Endodermal cell (in vitro differentiated cells): ENCODE results near the gene NEAT1. TPM values are rescaled to one million over a fixed set of nuclear protein-coding genes. Genes with fewer than 3 reads are reported as not detected.
"Not testable (repeated sequence)": the region's sequence is repeated elsewhere in the genome, so short reads cannot be mapped to it uniquely, and the experiment has no call there.

Experiments
- DNase-seq: peaks from one replicate; pipeline ENCODE4 v3.0.0-alpha.2; 2017
- H3K27ac ChIP-seq: 2 replicates; pipeline ENCODE4 v1.5.1; 2013; ENCODE audit warnings: mild to moderate bottlenecking, low read depth, low read length, moderate library complexity
- H3K27me3 ChIP-seq: 2 replicates; pipeline ENCODE4 v1.6.1; 2013; ENCODE audit warnings: mild to moderate bottlenecking, low read length, moderate library complexity; ENCODE audit not compliant: insufficient read depth, control insufficient read depth, poor library complexity, severe bottlenecking
- H3K36me3 ChIP-seq: 2 replicates; pipeline ENCODE4 v1.7.0; 2013; ENCODE audit warnings: mild to moderate bottlenecking, low read length, moderate library complexity; ENCODE audit not compliant: control insufficient read depth, insufficient read depth
- H3K4me1 ChIP-seq: one replicate; pipeline ENCODE4 v1.7.0; 2013; ENCODE audit warnings: low read length; ENCODE audit not compliant: control insufficient read depth, insufficient read depth
- H3K4me3 ChIP-seq: 2 replicates; pipeline ENCODE4 v1.5.1; 2013; ENCODE audit warnings: mild to moderate bottlenecking, low read length, moderate library complexity
- H3K9ac ChIP-seq: 2 replicates; pipeline ENCODE4 v1.6.1; 2013; ENCODE audit warnings: mild to moderate bottlenecking, low read length, moderate library complexity; ENCODE audit not compliant: poor library complexity, severe bottlenecking; ENCODE audit errors: extremely low read depth
- H3K9me3 ChIP-seq: 2 replicates; pipeline ENCODE4 v1.6.1; 2013; ENCODE audit warnings: mild to moderate bottlenecking, low read length, moderate library complexity; ENCODE audit not compliant: control insufficient read depth
- H3K27ac Mint-ChIP-seq: 2 replicates; pipeline ENCODE4 v1.8.0; 2020; ENCODE audit warnings: mixed read lengths
- H3K27me3 Mint-ChIP-seq: 2 replicates; pipeline ENCODE4 v1.8.0; 2021; ENCODE audit warnings: mild to moderate bottlenecking, mixed read lengths; ENCODE audit not compliant: insufficient read depth
- H3K36me3 Mint-ChIP-seq: 2 replicates; pipeline ENCODE4 v1.8.0; 2020; ENCODE audit warnings: low read depth, mixed read lengths
- H3K4me1 Mint-ChIP-seq: 2 replicates; pipeline ENCODE4 v1.8.0; 2020; ENCODE audit warnings: mixed read lengths
- H3K4me3 Mint-ChIP-seq: 2 replicates; pipeline ENCODE4 v1.8.0; 2020; ENCODE audit warnings: mild to moderate bottlenecking, moderate library complexity, mixed read lengths
- H3K9me3 Mint-ChIP-seq: 2 replicates; pipeline ENCODE4 v1.8.0; 2020; ENCODE audit warnings: mild to moderate bottlenecking, mixed read lengths
- WGBS, 2 experiments: methylation state at CpG; one replicate each; pipeline versions ENCODE4 v1.1.5 to v1.1.7; 2013; ENCODE audit warnings: missing lambda C conversion rate in 2 of 2, mixed read lengths in 1 of 2; ENCODE audit not compliant: insufficient coverage in 1 of 2, insufficient read length in 1 of 2; 5-methylcytosine and 5-hydroxymethylcytosine counted together
- total RNA-seq, 2 donors: library from RNA; stranded (reverse); fragmentation: NEBNext Ultra II Directional in 1 of 2; extraction: Animal tissue kit (Norgen Biotek cat#: 25700) in 1 of 2; gene quantifications; 2 replicates in 1 of 2; 3 replicates in 1 of 2; pipeline ENCODE4 v1.2.1, GENCODE V29; 2021
- TF ChIP-seq, protein P1 (sequence below): fragments of 200-600 bp; sonication (generic); conservative IDR thresholded peaks from 2 replicates; pipeline ENCODE4 v1.5.0; 2021; ENCODE audit warnings: antibody characterized with exemption, mild to moderate bottlenecking

Gene NEAT1
- total RNA-seq, 2 donors from 2014 or later, result 61.3 to 85.2 TPM

DNA sequence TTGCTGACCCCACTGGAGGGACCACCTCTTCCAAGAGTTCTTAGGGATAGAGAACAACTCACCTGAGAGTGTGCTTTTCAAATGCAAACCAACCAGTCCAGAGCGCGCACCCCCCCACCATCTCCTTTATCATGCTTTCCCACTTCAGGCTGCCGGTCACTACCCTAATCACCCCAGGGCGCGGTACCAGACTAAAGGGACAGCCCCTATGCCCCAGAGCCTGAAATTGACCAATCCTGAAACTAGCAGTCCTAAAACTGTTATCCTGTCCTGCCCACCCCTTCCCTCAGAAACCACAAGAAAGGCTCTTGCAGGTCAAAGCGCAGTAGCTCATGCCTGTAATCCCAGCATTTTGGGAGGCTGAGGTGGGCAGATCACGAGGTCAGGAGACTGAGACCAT, 37.0 kb downstream of the NEAT1 start:
- Histone ChIP-seq H3K4me1 (no peaks in the 10 kb centered on the region), H3K27me3 (peaks cover 18% of the 10 kb centered on the region), H3K27ac (no peak overlapping the region), H3K9me3 (no peaks in the 10 kb centered on the region), H3K9ac (no peak overlapping the region), H3K4me3 (no peak overlapping the region), H3K36me3 (no peaks in the 10 kb centered on the region)
- Mint-ChIP-seq H3K4me3 (no peak overlapping the region), H3K27ac (no peak overlapping the region), H3K27me3 (peaks cover 90% of the 10 kb centered on the region), H3K9me3 (no peaks in the 10 kb centered on the region), H3K4me1 (peaks cover 6% of the 10 kb centered on the region), H3K36me3 (no peaks in the 10 kb centered on the region)
- peak; percentile 86 for DNase-seq
- 32 to 35% methylated on average over 4 to 7 of the region's 7 CpGs for WGBS, 2 experiments
- TF ChIP-seq, protein P1, sequence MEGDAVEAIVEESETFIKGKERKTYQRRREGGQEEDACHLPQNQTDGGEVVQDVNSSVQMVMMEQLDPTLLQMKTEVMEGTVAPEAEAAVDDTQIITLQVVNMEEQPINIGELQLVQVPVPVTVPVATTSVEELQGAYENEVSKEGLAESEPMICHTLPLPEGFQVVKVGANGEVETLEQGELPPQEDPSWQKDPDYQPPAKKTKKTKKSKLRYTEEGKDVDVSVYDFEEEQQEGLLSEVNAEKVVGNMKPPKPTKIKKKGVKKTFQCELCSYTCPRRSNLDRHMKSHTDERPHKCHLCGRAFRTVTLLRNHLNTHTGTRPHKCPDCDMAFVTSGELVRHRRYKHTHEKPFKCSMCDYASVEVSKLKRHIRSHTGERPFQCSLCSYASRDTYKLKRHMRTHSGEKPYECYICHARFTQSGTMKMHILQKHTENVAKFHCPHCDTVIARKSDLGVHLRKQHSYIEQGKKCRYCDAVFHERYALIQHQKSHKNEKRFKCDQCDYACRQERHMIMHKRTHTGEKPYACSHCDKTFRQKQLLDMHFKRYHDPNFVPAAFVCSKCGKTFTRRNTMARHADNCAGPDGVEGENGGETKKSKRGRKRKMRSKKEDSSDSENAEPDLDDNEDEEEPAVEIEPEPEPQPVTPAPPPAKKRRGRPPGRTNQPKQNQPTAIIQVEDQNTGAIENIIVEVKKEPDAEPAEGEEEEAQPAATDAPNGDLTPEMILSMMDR, result no peak

DNA sequence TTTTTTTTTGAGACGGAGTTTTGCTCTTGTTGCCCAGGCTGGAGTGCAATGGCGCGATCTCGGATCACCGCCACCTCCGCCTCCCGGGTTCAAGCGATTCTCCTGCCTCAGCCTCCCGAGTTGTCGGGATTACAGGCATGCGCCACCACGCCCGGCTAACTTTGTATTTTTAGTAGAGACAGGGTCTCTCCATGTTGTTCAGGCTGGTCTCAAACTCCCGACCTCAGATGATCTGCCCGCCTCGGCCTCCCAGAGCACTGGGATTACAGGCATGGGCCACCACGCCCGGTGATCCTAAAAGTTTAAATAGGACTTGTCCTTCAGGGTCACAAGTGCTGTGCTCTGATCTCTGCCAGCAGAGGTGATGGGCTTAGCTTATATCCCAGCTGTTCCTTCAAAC, 42.9 kb downstream of the NEAT1 start:
- H3K27me3 Mint-ChIP-seq, result peaks cover 35% of the 10 kb centered on the region

DNA sequence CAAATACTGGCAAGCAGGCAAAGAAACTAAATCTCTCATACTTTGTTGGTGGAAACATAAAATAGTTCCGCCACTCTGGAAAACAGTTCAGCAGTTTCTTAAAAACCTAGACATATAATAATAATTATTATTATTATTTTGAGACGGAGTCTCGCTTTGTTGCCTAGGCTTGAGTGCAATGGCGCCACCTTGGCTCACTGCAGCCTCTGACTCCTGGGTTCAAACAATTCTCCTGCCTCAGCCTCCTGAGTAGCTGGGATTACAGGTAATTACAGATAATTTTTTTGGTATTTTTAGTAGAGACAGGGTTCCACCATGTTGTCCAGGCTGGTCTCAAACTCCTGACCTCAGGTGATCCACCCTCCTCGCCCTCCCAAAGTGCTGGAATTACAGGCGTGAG, 44.7 kb downstream of the NEAT1 start:
- H3K4me1 ChIP-seq, H3K4me1 Mint-ChIP-seq, DNase-seq, H3K27ac Mint-ChIP-seq, H3K4me3 ChIP-seq, H3K36me3 Mint-ChIP-seq, H3K9me3 ChIP-seq, H3K36me3 ChIP-seq, H3K27ac ChIP-seq, H3K27me3 ChIP-seq, H3K9me3 Mint-ChIP-seq, H3K9ac ChIP-seq, H3K4me3 Mint-ChIP-seq: not testable (repeated sequence)
- H3K27me3 Mint-ChIP-seq, result peaks cover 20% of the 10 kb centered on the region
- 95 to 97% methylated on average over 5 to 6 of the region's 6 CpGs for WGBS, 2 experiments
- TF ChIP-seq, protein P1, result peak; percentile 34

More for the DNA sequence above, 42.9 kb downstream of the NEAT1 start:
- H3K9me3 ChIP-seq, H3K36me3 Mint-ChIP-seq, H3K27ac Mint-ChIP-seq, H3K4me1 ChIP-seq, H3K27ac ChIP-seq, H3K9ac ChIP-seq, H3K4me3 Mint-ChIP-seq, H3K9me3 Mint-ChIP-seq, H3K4me1 Mint-ChIP-seq, DNase-seq, H3K27me3 ChIP-seq, H3K36me3 ChIP-seq, H3K4me3 ChIP-seq: not testable (repeated sequence)
- 93 to 95% methylated on average over 11 to 18 of the region's 18 CpGs for WGBS, 2 experiments

DNA sequence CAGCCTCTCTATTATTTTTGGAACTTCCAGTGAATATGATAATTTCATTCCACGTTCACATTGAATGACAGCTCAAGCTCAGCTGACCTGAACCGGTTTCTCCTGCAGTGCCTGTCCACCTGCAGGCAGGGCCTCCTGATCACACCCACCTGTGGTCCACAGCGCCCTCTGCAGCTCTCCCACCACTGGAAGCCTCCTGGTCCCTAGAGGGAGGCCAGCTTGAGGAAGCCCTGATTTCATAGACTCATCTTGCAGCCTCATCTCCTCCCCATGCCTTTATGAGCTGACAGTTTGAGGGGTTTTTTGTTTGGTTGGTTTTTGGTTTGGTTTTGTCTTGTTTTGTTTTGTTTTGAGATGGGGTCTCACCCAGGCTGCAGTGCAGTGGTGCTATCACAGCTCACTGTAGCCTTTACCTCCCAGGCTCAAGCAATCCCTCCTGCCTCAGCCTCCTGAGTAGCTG, 46.3 kb downstream of the NEAT1 start:
- no peaks in the 10 kb centered on the region for H3K9me3 ChIP-seq
- peaks cover 8% of the 10 kb centered on the region for H3K27me3 Mint-ChIP-seq
- H3K4me3 Mint-ChIP-seq, result no peak overlapping the region
- TF ChIP-seq, protein P1, result peak; percentile 93
- H3K36me3 Mint-ChIP-seq, result no peaks in the 10 kb centered on the region
- no peaks in the 10 kb centered on the region for H3K9me3 Mint-ChIP-seq
- H3K4me1 Mint-ChIP-seq, result peaks cover 6% of the 10 kb centered on the region
- no peak overlapping the region for H3K27ac Mint-ChIP-seq
- no peaks in the 10 kb centered on the region for H3K36me3 ChIP-seq
- DNase-seq, result peak; percentile 97
- no peak overlapping the region for H3K27ac ChIP-seq
- H3K9ac ChIP-seq, result no peak overlapping the region
- no peaks in the 10 kb centered on the region for H3K27me3 ChIP-seq
- no peak overlapping the region for H3K4me3 ChIP-seq
- no peaks in the 10 kb centered on the region for H3K4me1 ChIP-seq
- WGBS, 2 experiments, result 0 to 23% methylated on average over 1 to 3 of the region's 3 CpGs
